Right lobe of liver (tissue), 6 donors: ENCODE results near the gene AGK. TPM values are rescaled to one million over a fixed set of nuclear protein-coding genes. Genes with fewer than 3 reads are reported as not detected.

Source experiments
- ATAC-seq, 4 donors: fragments of 200-7000 bp; cut with Tn5 transposase; one replicate each; pipeline ENCODE4 v1.9.1; 2020; ENCODE audit warnings: mild to moderate bottlenecking in 4 of 4, moderate library complexity in 4 of 4
- DNase-seq, 3 donors: peaks; one replicate each; pipeline ENCODE4 v3.0.0-alpha.2; 2020
- H3K27ac ChIP-seq, 3 donors: fragments of 200-600 bp; one replicate each; pipeline ENCODE4 v1.8.0; 2022
- H3K27me3 ChIP-seq, 2 donors: fragments of 200-600 bp; one replicate each; pipeline ENCODE4 v1.8.0; 2022
- H3K36me3 ChIP-seq, 4 donors: fragments of 200-600 bp; sonication (generic) in 1 of 4; one replicate each; pipeline versions ENCODE4 v1.5.1 to v1.8.0; 2017 to 2022; ENCODE audit warnings: control low read depth in 1 of 4
- H3K4me1 ChIP-seq, 4 donors: fragments of 200-600 bp; sonication (generic) in 1 of 4; one replicate each; pipeline versions ENCODE4 v1.5.1 to v1.8.0; 2017 to 2022; ENCODE audit warnings: control low read depth in 1 of 4
- H3K4me3 ChIP-seq, 3 donors: fragments of 200-600 bp; one replicate each; pipeline ENCODE4 v1.8.0; 2022
- H3K9me3 ChIP-seq, 4 donors: fragments of 200-600 bp; sonication (generic) in 1 of 4; one replicate each; pipeline versions ENCODE4 v1.5.1 to v1.8.0; 2017 to 2022; ENCODE audit warnings: control low read depth in 1 of 4
- POLR2A ChIP-seq: fragments of 450-650 bp; IDR thresholded peaks from one replicate; pipeline ENCODE4 v1.6.1; 2017; ENCODE audit warnings: antibody characterized with exemption, mild to moderate bottlenecking
- WGBS: methylation state at CpG from one replicate; pipeline ENCODE4 v1.1.6; 2018; ENCODE audit warnings: low coverage, low lambda C conversion rate; ENCODE audit not compliant: insufficient coverage; ENCODE audit errors: missing lambda C conversion rate; 5-methylcytosine and 5-hydroxymethylcytosine counted together
- intact Hi-C, 2 donors: fragments of 100-400 bp; cut with DNase I; formaldehyde crosslinking; loops; one replicate each; pipeline versions ENCODE4 v1.11.2 to v1.14.1; 2022
- total RNA-seq, 6 experiments: library from RNA; depleted of rRNA in 2 of 6; stranded (reverse); fragments of >200 nt in 2 of 6; fragmentation: NEBNext Ultra II Directional in 3 of 6; extraction: Animal tissue kit (Norgen Biotek cat#: 25700) in 3 of 6; gene quantifications; one replicate each; pipeline versions ENCODE4 v1.1.0 to v1.2.4, GENCODE V29; 2016 to 2023
- TF ChIP-seq, protein P1 (sequence below), 4 donors: fragments of 200-600 bp in 3 of 4; fragments of 450-650 bp in 1 of 4; IDR thresholded peaks; one replicate each; pipeline versions ENCODE4 v1.5.1 to v1.8.0; 2016 to 2022; ENCODE audit warnings: antibody characterized with exemption in 4 of 4, mild to moderate bottlenecking in 2 of 4
- donor health status: DM: no; HTN: yes; CAD: no.
- donor health status: DM: no; HTN: no; CAD: no.
- donor health status: DM: no; HTN: no; CAD: no.
- donor health status: DM: no; HTN: yes; CAD: no.
- donor health status: DM: no; HTN: yes; CAD: no.

Gene AGK
- total RNA-seq, 6 experiments from 2014 or later: 9.3 to 19.2 (median 12.0) TPM

DNA sequence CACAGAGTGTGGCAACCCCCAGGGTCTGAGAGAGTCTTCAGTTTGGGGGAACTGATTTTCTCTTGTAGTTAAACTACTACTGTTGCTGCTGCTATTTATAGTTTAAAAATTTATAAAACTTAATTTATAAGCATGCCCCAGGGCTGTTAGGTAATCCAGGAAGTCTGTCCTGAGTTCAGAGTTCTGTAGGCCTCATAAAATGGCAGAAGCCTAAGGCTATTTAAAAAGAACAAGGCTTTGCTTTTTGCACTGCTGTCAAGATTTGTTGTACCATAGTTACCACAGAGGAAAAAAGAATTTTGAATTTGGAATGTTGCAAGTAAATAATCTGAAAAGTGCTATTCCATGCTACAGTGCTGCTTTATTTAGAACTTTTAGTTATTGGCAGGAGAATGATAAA, 66.1 kb downstream of the AGK start:
- H3K4me3 ChIP-seq: no peak overlapping the region
- DNase-seq (no peak), ATAC-seq (no peak)
- H3K36me3 ChIP-seq: peaks cover 0 to 2% (median 0%) of the 10 kb centered on the region in 4 donors
- no peaks in the 10 kb centered on the region for H3K4me1 ChIP-seq
- H3K27ac ChIP-seq: no peak overlapping the region
- intact Hi-C loops: no loop called here
- no peaks in the 10 kb centered on the region for H3K9me3 ChIP-seq
- no peaks in the 10 kb centered on the region for H3K27me3 ChIP-seq
- no peak for TF ChIP-seq POLR2A

DNA sequence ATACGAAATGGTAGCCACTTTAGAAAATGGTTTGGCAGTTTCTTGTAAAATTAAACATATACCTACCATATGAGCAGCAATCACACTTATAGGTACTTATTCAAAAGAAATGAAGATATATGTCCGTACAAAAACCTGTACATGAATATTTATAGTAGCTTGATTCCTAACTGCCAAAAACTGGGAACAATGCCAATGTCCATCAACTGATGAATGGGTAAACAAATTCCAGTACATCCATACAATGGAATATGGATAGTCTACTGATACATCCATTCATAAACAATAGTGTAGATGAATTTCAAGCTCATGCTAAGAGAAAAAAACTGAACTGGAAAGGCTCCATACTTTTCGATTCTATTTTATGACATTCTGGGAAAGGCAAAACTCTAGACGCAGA, 68.5 kb downstream of the AGK start:
- DNase-seq (no peak), ATAC-seq (no peak)
- Histone ChIP-seq H3K9me3 (no peaks in the 10 kb centered on the region), H3K27ac (no peak overlapping the region), H3K4me3 (no peak overlapping the region), H3K36me3 (peaks cover 0 to 2% (median 0%) of the 10 kb centered on the region in 4 donors), H3K4me1 (no peaks in the 10 kb centered on the region), H3K27me3 (no peaks in the 10 kb centered on the region)
- intact Hi-C loops: no loop called here
- 91% methylated on average over 4 of the region's 4 CpGs for WGBS
- TF ChIP-seq, protein P1, sequence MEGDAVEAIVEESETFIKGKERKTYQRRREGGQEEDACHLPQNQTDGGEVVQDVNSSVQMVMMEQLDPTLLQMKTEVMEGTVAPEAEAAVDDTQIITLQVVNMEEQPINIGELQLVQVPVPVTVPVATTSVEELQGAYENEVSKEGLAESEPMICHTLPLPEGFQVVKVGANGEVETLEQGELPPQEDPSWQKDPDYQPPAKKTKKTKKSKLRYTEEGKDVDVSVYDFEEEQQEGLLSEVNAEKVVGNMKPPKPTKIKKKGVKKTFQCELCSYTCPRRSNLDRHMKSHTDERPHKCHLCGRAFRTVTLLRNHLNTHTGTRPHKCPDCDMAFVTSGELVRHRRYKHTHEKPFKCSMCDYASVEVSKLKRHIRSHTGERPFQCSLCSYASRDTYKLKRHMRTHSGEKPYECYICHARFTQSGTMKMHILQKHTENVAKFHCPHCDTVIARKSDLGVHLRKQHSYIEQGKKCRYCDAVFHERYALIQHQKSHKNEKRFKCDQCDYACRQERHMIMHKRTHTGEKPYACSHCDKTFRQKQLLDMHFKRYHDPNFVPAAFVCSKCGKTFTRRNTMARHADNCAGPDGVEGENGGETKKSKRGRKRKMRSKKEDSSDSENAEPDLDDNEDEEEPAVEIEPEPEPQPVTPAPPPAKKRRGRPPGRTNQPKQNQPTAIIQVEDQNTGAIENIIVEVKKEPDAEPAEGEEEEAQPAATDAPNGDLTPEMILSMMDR (IDR thresholded peaks at IDR 0.05): no peak
- no peak for TF ChIP-seq POLR2A

DNA sequence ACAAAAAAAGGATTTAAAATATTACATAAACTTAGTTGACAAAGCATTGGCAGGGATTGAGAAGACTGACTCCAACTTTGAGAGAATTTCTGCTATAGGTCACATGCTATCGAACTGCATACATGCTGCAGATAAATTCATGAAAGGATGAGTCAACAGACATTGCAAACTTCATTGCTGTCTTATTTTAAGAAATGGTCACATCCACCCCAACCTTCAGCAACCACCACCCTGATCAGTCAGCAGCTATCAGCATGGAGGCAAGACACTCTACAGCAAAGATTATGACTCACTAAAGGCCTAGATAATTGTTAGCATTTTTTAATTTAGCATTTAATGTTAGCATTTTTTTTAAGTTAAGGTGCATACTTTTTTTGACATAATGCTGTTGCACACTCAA, 73.6 kb downstream of the AGK start:
- WGBS: 89% methylated on average over 1 of the region's 1 CpG
- ATAC-seq: no peak
- H3K9me3 ChIP-seq: no peaks in the 10 kb centered on the region

DNA sequence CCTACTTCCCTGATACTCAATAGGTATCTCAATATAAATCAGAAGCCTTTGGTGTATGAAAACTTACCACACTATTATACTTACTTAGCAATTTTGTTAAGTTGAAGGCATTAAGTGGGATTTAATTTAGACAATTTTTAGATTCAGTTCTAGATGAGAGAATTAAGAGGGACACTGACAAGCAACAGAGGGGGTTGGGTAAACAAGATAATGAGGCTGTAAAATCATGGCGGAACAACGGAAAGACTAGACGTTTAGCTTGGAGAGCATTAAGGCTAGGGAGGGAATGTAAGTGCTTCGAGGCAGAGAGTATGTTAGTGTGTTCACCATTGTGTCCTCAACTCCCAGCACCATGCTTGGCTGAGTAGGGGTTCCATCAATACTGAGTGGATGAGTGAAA, 79.4 kb downstream of the AGK start:
- no peaks in the 10 kb centered on the region for H3K9me3 ChIP-seq
- intact Hi-C loops: no loop called here
- ATAC-seq: no peak

More for the DNA sequence above, 73.6 kb downstream of the AGK start:
- Histone ChIP-seq H3K36me3 (no peaks in the 10 kb centered on the region), H3K27ac (no peak overlapping the region), H3K4me1 (no peaks in the 10 kb centered on the region), H3K4me3 (no peak overlapping the region), H3K27me3 (no peaks in the 10 kb centered on the region)
- no peak for DNase-seq
- TF ChIP-seq POLR2A: no peak
- TF ChIP-seq, protein P1 (IDR thresholded peaks at IDR 0.05): no peak
- intact Hi-C loops: no loop called here

DNA sequence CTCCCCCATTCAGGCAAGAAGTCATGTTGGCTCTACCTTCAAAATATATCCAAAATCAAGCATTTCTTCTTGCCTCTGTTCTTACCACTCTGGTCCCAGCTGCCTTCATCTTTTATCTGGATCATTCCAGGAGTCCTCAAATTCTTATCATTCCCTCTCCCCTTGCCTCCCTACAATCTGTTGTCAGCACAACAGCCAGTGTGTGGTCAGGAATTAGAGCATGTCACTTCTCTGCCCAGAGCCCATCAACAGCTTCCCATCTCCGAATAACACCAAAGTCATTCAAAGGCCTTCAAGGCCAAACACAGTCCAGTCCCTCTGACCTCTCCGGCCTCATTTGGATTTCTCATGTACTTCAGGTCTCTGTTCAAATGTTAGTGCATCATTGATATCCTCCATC, 80.3 kb downstream of the AGK start:
- WGBS: 94% methylated on average over 2 of the region's 2 CpGs
- no peaks in the 10 kb centered on the region for H3K36me3 ChIP-seq
- TF ChIP-seq POLR2A: no peak
- TF ChIP-seq, protein P1 (IDR thresholded peaks at IDR 0.05): no peak
- no peaks in the 10 kb centered on the region for H3K9me3 ChIP-seq
- H3K27ac ChIP-seq: no peak overlapping the region
- intact Hi-C loops: no loop called here
- DNase-seq (no peak), ATAC-seq (no peak)
- no peaks in the 10 kb centered on the region for H3K27me3 ChIP-seq
- H3K4me1 ChIP-seq: no peaks in the 10 kb centered on the region
- no peak overlapping the region for H3K4me3 ChIP-seq

More for the DNA sequence above, 79.4 kb downstream of the AGK start:
- no peak overlapping the region for H3K27ac ChIP-seq
- TF ChIP-seq POLR2A: no peak
- TF ChIP-seq, protein P1 (IDR thresholded peaks at IDR 0.05): no peak
- no peaks in the 10 kb centered on the region for H3K36me3 ChIP-seq
- H3K27me3 ChIP-seq: no peaks in the 10 kb centered on the region
- DNase-seq: no peak
- WGBS: 95% methylated on average over 4 of the region's 4 CpGs
- no peak overlapping the region for H3K4me3 ChIP-seq
- H3K4me1 ChIP-seq: no peaks in the 10 kb centered on the region
